HepG2 (cell line): Measurements from ENCODE around the gene OTULINL. TPM values are rescaled to one million over a fixed set of nuclear protein-coding genes. Genes with fewer than 3 reads are reported as not detected.

Experiments
- ATAC-seq: fragments of 200-7000 bp; cut with Tn5 transposase; 3 replicates; pipeline ENCODE4 v1.9.1; 2020; ENCODE audit warnings: mild to moderate bottlenecking, moderate library complexity
- BruUV-seq: library from RNA; stranded (reverse); fragments of 400-500 nt; replicated peaks from 2 replicates; lab custom pipeline; 2021; lab: Mats Ljungman, UMichigan
- CTCF ChIA-PET: fragments of 300-600 bp; formaldehyde crosslinking; extraction: SDS; loops from one replicate; lab custom pipeline; 2021; ENCODE audit warnings: low total read pairs, inconsistent platforms, low intra/inter-chr PET ratio; lab: Yijun Ruan, JAX
- POLR2A ChIA-PET: fragments of 350-600 bp; sonication (Branson Sonifier 250); formaldehyde crosslinking; loops from one replicate; lab custom pipeline; 2020; ENCODE audit warnings: antibody characterized with exemption, inconsistent platforms; lab: Yijun Ruan, JAX
- DNase-seq: peaks from one replicate; pipeline ENCODE4 v3.0.0-alpha.2; 2015; ENCODE audit warnings: low spot score
- FAIRE-seq: peaks from 3 replicates; lab custom pipeline; 2011; peaks lifted over from hg19 to GRCh38; lab: Jason Lieb, UNC
- H2AFZ ChIP-seq: one replicate; pipeline ENCODE4 v1.6.1; 2011; ENCODE audit warnings: low read length, inconsistent platforms
- H3K27ac ChIP-seq: fragments of 300-600 bp; 3 replicates; pipeline ENCODE4 v1.8.0; 2011; ENCODE audit warnings: mixed run types, mild to moderate bottlenecking, mixed read lengths, low read length, inconsistent platforms; ENCODE audit not compliant: insufficient read depth; ENCODE audit errors: extremely low read length
- H3K27me3 ChIP-seq, 2 experiments: fragments of 200-600 bp in 1 of 2; 2 replicates in 1 of 2; 3 replicates in 1 of 2; pipeline versions ENCODE4 v1.6.0 to v1.8.0; 2011; ENCODE audit warnings: low read length in 2 of 2, mild to moderate bottlenecking in 2 of 2, moderate library complexity in 2 of 2, inconsistent platforms in 1 of 2; ENCODE audit not compliant: insufficient read depth in 2 of 2, control insufficient read depth in 1 of 2
- H3K36me3 ChIP-seq, 2 experiments: fragments of 200-600 bp in 1 of 2; replicated peaks in 1 of 2; 2 replicates in 1 of 2; 3 replicates in 1 of 2; pipeline versions ENCODE4 v1.5.1 to v1.8.0; 2011; ENCODE audit warnings: low read length in 2 of 2, inconsistent platforms in 1 of 2; ENCODE audit not compliant: insufficient read depth in 2 of 2, control insufficient read depth in 1 of 2
- H3K4me1 ChIP-seq: 2 replicates; pipeline ENCODE4 v1.5.1; 2012; ENCODE audit warnings: low read length, inconsistent platforms; ENCODE audit not compliant: insufficient read depth
- H3K4me2 ChIP-seq: 2 replicates; pipeline ENCODE4 v1.6.0; 2011; ENCODE audit warnings: low read depth, low read length, inconsistent platforms
- H3K4me3 ChIP-seq, 3 experiments: fragments of 200-600 bp in 1 of 3; sonication (generic), shearing (Covaris generic) in 1 of 3; replicated peaks in 1 of 3; 2 replicates each; pipeline ENCODE4 v1.5.1; 2011 to 2016; ENCODE audit warnings: low read length in 3 of 3, inconsistent platforms in 2 of 3, low read depth in 2 of 3, mild to moderate bottlenecking in 2 of 3, control low read depth in 1 of 3, mixed read lengths in 1 of 3; ENCODE audit not compliant: insufficient read depth in 1 of 3
- H3K79me2 ChIP-seq: one replicate; pipeline ENCODE4 v1.6.1; 2011; ENCODE audit warnings: low read length, inconsistent platforms; ENCODE audit not compliant: insufficient read depth
- H3K9ac ChIP-seq: 2 replicates; pipeline ENCODE4 v1.6.0; 2011; ENCODE audit warnings: mild to moderate bottlenecking, low read depth, low read length, inconsistent platforms; ENCODE audit not compliant: insufficient read depth
- H3K9me3 ChIP-seq: 2 replicates; pipeline ENCODE4 v1.5.1; 2012; ENCODE audit warnings: mild to moderate bottlenecking, low read length
- H4K20me1 ChIP-seq: 2 replicates; pipeline ENCODE4 v1.6.0; 2011; ENCODE audit warnings: inconsistent platforms, mild to moderate bottlenecking, low read length, moderate library complexity; ENCODE audit not compliant: insufficient read depth
- ARNTL ChIP-seq: sonication (generic); formaldehyde crosslinking; IDR thresholded peaks from 2 replicates; pipeline ENCODE4 v1.4.0; 2020; ENCODE audit warnings: mild to moderate bottlenecking, missing genetic modification reagents
- DRAP1 ChIP-seq: IDR thresholded peaks from 2 replicates; pipeline ENCODE4 v1.6.1; 2016; ENCODE audit warnings: missing genetic modification reagents, missing compliant biosample characterization
- EEA1 ChIP-seq: sonication (generic); formaldehyde crosslinking; IDR thresholded peaks from 2 replicates; pipeline ENCODE4 v1.5.1; 2020; ENCODE audit warnings: mild to moderate bottlenecking, missing genetic modification reagents, borderline replicate concordance
- FOSL1 ChIP-seq: sonication (generic); formaldehyde crosslinking; IDR thresholded peaks from 2 replicates; pipeline ENCODE4 v1.9.0; 2021; ENCODE audit warnings: missing genetic modification reagents, borderline replicate concordance
- KLF13 ChIP-seq: sonication (generic); formaldehyde crosslinking; IDR thresholded peaks from 2 replicates; pipeline ENCODE4 v1.4.0; 2020; ENCODE audit warnings: mild to moderate bottlenecking, missing genetic modification reagents
- KLF15 ChIP-seq: sonication (generic); formaldehyde crosslinking; IDR thresholded peaks from 2 replicates; pipeline ENCODE4 v1.8.1; 2023; ENCODE audit warnings: borderline replicate concordance, mild to moderate bottlenecking, inconsistent platforms, missing genetic modification reagents, mixed read lengths
- LCORL ChIP-seq, 2 experiments: fragments of 450-650 bp in 1 of 2; sonication (generic) in 1 of 2; formaldehyde crosslinking in 1 of 2; IDR thresholded peaks; 2 replicates each; pipeline versions ENCODE4 v1.5.0 to v1.6.1; 2017 to 2020; ENCODE audit warnings: antibody characterized with exemption in 1 of 2, missing genetic modification reagents in 1 of 2
- RBM22 ChIP-seq: fragments of 200-400 bp; formaldehyde crosslinking; optimal IDR thresholded peaks from 2 replicates; pipeline ENCODE3; 2017; ENCODE audit warnings: mild to moderate bottlenecking, low read length, moderate library complexity
- SMARCE1 ChIP-seq: fragments of 450-650 bp; IDR thresholded peaks from 2 replicates; pipeline ENCODE4 v1.6.1; 2017; ENCODE audit warnings: borderline replicate concordance
- SP5 ChIP-seq: IDR thresholded peaks from 2 replicates; pipeline ENCODE4 v1.6.1; 2016; ENCODE audit warnings: low read depth, borderline replicate concordance
- YEATS2 ChIP-seq: sonication (generic); formaldehyde crosslinking; IDR thresholded peaks from 2 replicates; pipeline ENCODE4 v1.4.0; 2020; ENCODE audit warnings: missing genetic modification reagents, borderline replicate concordance
- ZBTB1 ChIP-seq: sonication (generic); formaldehyde crosslinking; IDR thresholded peaks from 2 replicates; pipeline ENCODE4 v1.4.0; 2020; ENCODE audit warnings: missing genetic modification reagents, borderline replicate concordance
- ZNF207 ChIP-seq: fragments of 450-650 bp; IDR thresholded peaks from 2 replicates; pipeline ENCODE4 v1.6.1; 2016; ENCODE audit warnings: antibody characterized with exemption, borderline replicate concordance
- ZNF546 ChIP-seq: sonication (generic); formaldehyde crosslinking; conservative IDR thresholded peaks from 2 replicates; pipeline ENCODE4 v1.8.1; 2023; ENCODE audit warnings: mild to moderate bottlenecking, missing genetic modification reagents
- ZNF790 ChIP-seq: sonication (generic); formaldehyde crosslinking; IDR thresholded peaks from 2 replicates; pipeline ENCODE4 v1.8.0; 2022; ENCODE audit warnings: missing genetic modification reagents, mild to moderate bottlenecking, borderline replicate concordance
- ZNF850 ChIP-seq: sonication (generic); formaldehyde crosslinking; conservative IDR thresholded peaks from 2 replicates; pipeline ENCODE4 v1.9.0; 2021; ENCODE audit warnings: mild to moderate bottlenecking, missing genetic modification reagents
- WGBS: methylation state at CpG from one replicate; pipeline ENCODE4 v1.1.6; 2017; ENCODE audit warnings: low lambda C conversion rate; 5-methylcytosine and 5-hydroxymethylcytosine counted together
- in situ Hi-C: cut with HindIII; loops from 2 replicates; pipeline ENCODE4 v1.10.0; 2017; ENCODE audit warnings: low pct_unique_long_range_greater_than_20kb; ENCODE audit not compliant: extremely low pct_ligation_motif_present
- intact Hi-C: fragments of 100-400 bp; cut with micrococcal nuclease; formaldehyde crosslinking; loops from one replicate; pipeline ENCODE4 v1.10.0; 2022; ENCODE audit not compliant: unreplicated experiment
- polyA plus RNA-seq, 8 experiments: library from polyadenylated mRNA; depleted of rRNA in 3 of 8; stranded (reverse) in 7 of 8; unstranded in 1 of 8; fragments of >200 nt; fragmentation: Illumina TruSeq in 4 of 8; extraction: Trizol in 4 of 8; gene quantifications; 2 replicates each; pipeline versions ENCODE4 v1.2.1 to v1.2.3, GENCODE V29; 2011 to 2016; ENCODE audit warnings: low read depth in 4 of 8, missing spikeins in 1 of 8, mixed read lengths in 1 of 8; ENCODE audit not compliant: insufficient read depth in 1 of 8
- total RNA-seq, 5 experiments: library from RNA; depleted of rRNA; stranded (reverse); fragments of >200 nt; fragmentation: Illumina TruSeq; extraction: Trizol; gene quantifications; 2 replicates each; pipeline ENCODE4 v1.2.3, GENCODE V29; 2016; ENCODE audit warnings: low read depth in 1 of 5

Gene OTULINL
- total and polyA plus RNA-seq, 2 of the 13 experiments (the other 11 are each of a cell fraction or from before 2014, with no cell fraction given), result 0.04 to 0.40 TPM

DNA sequence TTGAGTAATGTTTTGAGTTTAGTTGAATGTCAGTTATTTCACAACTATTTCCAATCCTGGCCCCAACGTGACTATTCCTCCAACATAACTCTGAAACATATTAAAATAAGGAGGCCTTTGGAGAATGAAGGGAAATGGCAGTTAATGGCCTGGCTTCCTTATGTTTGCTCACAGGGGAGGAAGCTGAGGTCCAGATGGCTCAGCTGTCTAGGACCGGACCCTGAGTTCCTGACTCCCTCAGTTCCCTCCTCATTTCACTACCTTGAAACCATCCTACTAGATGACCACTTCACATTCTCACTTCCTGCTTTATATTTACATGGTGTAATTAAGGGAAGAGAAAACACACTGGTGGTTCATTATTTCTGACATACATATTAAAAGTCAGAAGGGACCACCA, 6.6 kb downstream of the OTULINL start:
- Histone ChIP-seq H3K4me1 (peaks cover 14% of the 10 kb centered on the region), H3K36me3 (no peaks in the 10 kb centered on the region), H3K9ac (no peak overlapping the region), H3K27me3 (peaks cover 1 to 16% of the 10 kb centered on the region in 2 experiments; a peak in 3 of 5 replicates), H3K27ac (no peak overlapping the region), H3K79me2 (no peaks in the 10 kb centered on the region), H3K9me3 (no peaks in the 10 kb centered on the region), H3K4me3 (no peak overlapping the region), H3K4me2 (no peak overlapping the region), H2AFZ (no peak overlapping the region)
- BruUV-seq, result no TSS peak
- no peak for ATAC-seq
- no peak for FAIRE-seq
- WGBS, result 56% methylated on average over 2 of the region's 2 CpGs
- ChIA-PET CTCF (no interaction called here), POLR2A (no interaction called here)
- no peak for DNase-seq
- in situ Hi-C loops (no loop called here), intact Hi-C loops (no loop called here)
- TF ChIP-seq EEA1 (CRISPR knock-in tag), result no peak
- TF ChIP-seq DRAP1, result no peak
- TF ChIP-seq YEATS2 (CRISPR knock-in tag), result no peak
- no peak for TF ChIP-seq ZNF546 (CRISPR knock-in tag)
- TF ChIP-seq ZNF850 (CRISPR knock-in tag), result no peak
- no peak for TF ChIP-seq SP5
- no peak for TF ChIP-seq SMARCE1
- no peak for TF ChIP-seq ZBTB1 (CRISPR knock-in tag)
- no peak for TF ChIP-seq RBM22
- TF ChIP-seq KLF13 (CRISPR knock-in tag), result no peak
- TF ChIP-seq ARNTL, result no peak
- no peak for TF ChIP-seq ZNF207
- no peak for TF ChIP-seq FOSL1 (CRISPR knock-in tag)
- no peak for TF ChIP-seq KLF15 (CRISPR knock-in tag)
- no peak for TF ChIP-seq LCORL (IDR thresholded peaks at IDR 0.05)
- no peak for TF ChIP-seq LCORL (CRISPR knock-in tag; IDR thresholded peaks at IDR 0.05)
- TF ChIP-seq ZNF790 (CRISPR knock-in tag), result no peak
- TF ChIP-seq, all 625 proteins: peak for 0
- no peaks in the 10 kb centered on the region for H4K20me1 ChIP-seq
